ENCODE measurements around the gene GRIN2D. TPM values are rescaled to one million over a fixed set of nuclear protein-coding genes. Genes with fewer than 3 reads are reported as not detected.
A peak's percentile ranks its signal among the peaks of the same experiment; 100 is the strongest.
"Not testable (repeated sequence)": the region's sequence is repeated elsewhere in the genome, so short reads cannot be mapped to it uniquely, and the experiment has no call there.

The GRIN2D gene
- total and polyA plus RNA-seq, 5 experiments from 2014 or later, result 0.08 to 0.11 TPM; not detected in 3

- peaks cover 0 to 21% (median 0%) of the 10 kb centered on the region in 3 donors for H3K36me3 Mint-ChIP-seq
- H3K4me3 Mint-ChIP-seq, result no peak overlapping the region
- DNase-seq (no peak), ATAC-seq (no peak)
- no peak overlapping the region for H3K27ac Mint-ChIP-seq
- POLR2A ChIA-PET, result no interaction called here
- peaks cover 0 to 3% (median 0%) of the 10 kb centered on the region in 4 donors for H3K4me1 Mint-ChIP-seq
- H3K27me3 Mint-ChIP-seq, result no peaks in the 10 kb centered on the region
- no peaks in the 10 kb centered on the region for H3K9me3 Mint-ChIP-seq
Observed at GRCh38 chr19:48378194-48378570, 15.3 kb upstream of the GRIN2D start.

GRCh38 chr19:48379058-48379457, 14.4 kb upstream of the GRIN2D start:
- DNase-seq, result no peak
- no peaks in the 10 kb centered on the region for H3K27me3 Mint-ChIP-seq
- H3K4me1 Mint-ChIP-seq, result peaks cover 0 to 3% (median 0%) of the 10 kb centered on the region in 4 donors
- H3K36me3 Mint-ChIP-seq, result peaks cover 0 to 29% (median 0%) of the 10 kb centered on the region in 3 donors
- POLR2A ChIA-PET, result no interaction called here
- H3K4me3 Mint-ChIP-seq, result no peak overlapping the region
- H3K9me3 Mint-ChIP-seq, result no peaks in the 10 kb centered on the region
- no peak for ATAC-seq
- peak overlapping the region in 2 of 10 donors; percentile 48 to 55 for H3K27ac Mint-ChIP-seq

- H3K27me3 Mint-ChIP-seq, result no peaks in the 10 kb centered on the region
- peaks cover 0 to 3% (median 1%) of the 10 kb centered on the region in 4 donors for H3K4me1 Mint-ChIP-seq
- POLR2A ChIA-PET, result interaction anchor here (1.8 kb wide), 1 partner anchor 10 kb away, joined by 6 read pairs; the partner anchor contains the start of gene KDELR1
Observed at GRCh38 chr19:48381178-48381950, 12.1 kb upstream of the GRIN2D start.

GRCh38 chr19:48382286-48382685, 11.2 kb upstream of the GRIN2D start:
- no peak overlapping the region for H3K4me3 Mint-ChIP-seq
- POLR2A ChIA-PET, result no interaction called here
- no peaks in the 10 kb centered on the region for H3K9me3 Mint-ChIP-seq
- peak overlapping the region in 2 of 10 donors; percentile 16 to 77 for H3K27ac Mint-ChIP-seq
- H3K4me1 Mint-ChIP-seq, result peaks cover 0 to 4% (median 1%) of the 10 kb centered on the region in 4 donors
- DNase-seq, result no peak
- peaks cover 0 to 60% (median 2%) of the 10 kb centered on the region in 3 donors for H3K36me3 Mint-ChIP-seq
- no peaks in the 10 kb centered on the region for H3K27me3 Mint-ChIP-seq
- ATAC-seq, result no peak

More at GRCh38 chr19:48381178-48381950, 12.1 kb upstream of the GRIN2D start:
- Mint-ChIP-seq H3K4me3 (no peak overlapping the region), H3K36me3 (peaks cover 0 to 52% (median 2%) of the 10 kb centered on the region in 3 donors), H3K27ac (peak overlapping the region in 2 of 10 donors; percentile 71 to 73), H3K9me3 (no peaks in the 10 kb centered on the region)
- no peak for ATAC-seq
- DNase-seq, result no peak

- peaks cover 0 to 75% (median 2%) of the 10 kb centered on the region in 3 donors for H3K36me3 Mint-ChIP-seq
- no peaks in the 10 kb centered on the region for H3K27me3 Mint-ChIP-seq
- ATAC-seq, result no peak
- POLR2A ChIA-PET, result interaction anchor here (0.6 kb wide), 1 partner anchor 14 kb away, joined by 3 read pairs; no protein-coding TSS in a partner anchor
- DNase-seq, result no peak
- H3K9me3 Mint-ChIP-seq, result no peaks in the 10 kb centered on the region
- H3K4me1 Mint-ChIP-seq, result peaks cover 7 to 13% (median 10%) of the 10 kb centered on the region in 4 donors
- H3K27ac Mint-ChIP-seq, result peak overlapping the region in 1 of 10 donors; percentile 28
- H3K4me3 Mint-ChIP-seq, result no peak overlapping the region
Observed at GRCh38 chr19:48385461-48386087, 7.9 kb upstream of the GRIN2D start.

- Mint-ChIP-seq H3K4me3 (no peak overlapping the region), H3K27me3 (no peaks in the 10 kb centered on the region), H3K9me3 (no peaks in the 10 kb centered on the region), H3K27ac (no peak overlapping the region), H3K4me1 (peaks cover 11 to 23% (median 15%) of the 10 kb centered on the region in 4 donors), H3K36me3 (peaks cover 0 to 66% (median 2%) of the 10 kb centered on the region in 3 donors)
- no peak for ATAC-seq
- POLR2A ChIA-PET, result interaction anchor here (0.7 kb wide), 1 partner anchor 203 kb away, joined by 5 read pairs; no protein-coding TSS in a partner anchor
- DNase-seq, result no peak
Observed at GRCh38 chr19:48386981-48387380, 6.5 kb upstream of the GRIN2D start.

GRCh38 chr19:48390188-48391099, 3.0 kb upstream of the GRIN2D start:
- peak overlapping the region; percentile 69 to 97 (median 94) for H3K27ac Mint-ChIP-seq
- ATAC-seq, result peak; percentile 55 to 73
- POLR2A ChIA-PET, result interaction anchor here (0.6 to 2.2 kb wide), 10 partner anchors 9 to 420 kb away, joined by 3 to 29 read pairs (median 4); partner anchors contain the start of genes RPL18, SPHK2, SYNGR4 and TMEM143
- peaks cover 6 to 19% (median 10%) of the 10 kb centered on the region in 5 donors for H3K27me3 Mint-ChIP-seq
- peak overlapping the region; percentile 91 to 95 (median 92) for H3K4me3 Mint-ChIP-seq
- H3K4me1 Mint-ChIP-seq, result peaks cover 21 to 51% (median 34%) of the 10 kb centered on the region in 4 donors
- DNase-seq, result peak in 9 of 10 donors; percentile 48 to 65 (median 60)
- peaks cover 0 to 32% (median 2%) of the 10 kb centered on the region in 3 donors for H3K36me3 Mint-ChIP-seq
- no peaks in the 10 kb centered on the region for H3K9me3 Mint-ChIP-seq

- POLR2A ChIA-PET, result interaction anchor here (0.6 to 2.2 kb wide), 12 partner anchors 9 to 1647 kb away, joined by 3 to 29 read pairs (median 4); partner anchors contain the start of genes RPL18, SPHK2, SYNGR4 and TMEM143
- H3K27ac Mint-ChIP-seq, result peak within 1 kb of the TSS; percentile 69 to 97 (median 94)
- ATAC-seq (peak; percentile 75 to 78), DNase-seq (peak; percentile 51 to 88 (median 74))
- peaks cover 24 to 59% (median 34%) of the 10 kb centered on the region in 4 donors for H3K4me1 Mint-ChIP-seq
- peak within 1 kb of the TSS; percentile 91 to 95 (median 92) for H3K4me3 Mint-ChIP-seq
- no peaks in the 10 kb centered on the region for H3K9me3 Mint-ChIP-seq
- H3K27me3 Mint-ChIP-seq, result peaks cover 9 to 28% (median 16%) of the 10 kb centered on the region in 5 donors
- peaks cover 0 to 23% (median 0%) of the 10 kb centered on the region in 3 donors for H3K36me3 Mint-ChIP-seq
Observed at GRCh38 chr19:48391100-48392005, 2.1 kb upstream of the GRIN2D start, which contains the start of gene KDELR1. Gene KDELR1, minus strand, starts transcription at chr19:48391551. Its CDS starts 193 bp downstream, at chr19:48391358.

GRCh38 chr19:48392006-48392344, 1.5 kb upstream of the GRIN2D start:
- H3K27ac Mint-ChIP-seq, result peak overlapping the region in 5 of 10 donors; percentile 15 to 95 (median 94)
- peaks cover 24 to 59% (median 34%) of the 10 kb centered on the region in 4 donors for H3K4me1 Mint-ChIP-seq
- H3K27me3 Mint-ChIP-seq, result peaks cover 9 to 33% (median 16%) of the 10 kb centered on the region in 5 donors
- not testable (repeated sequence) for DNase-seq, ATAC-seq, H3K9me3 Mint-ChIP-seq
- peaks cover 0 to 18% (median 0%) of the 10 kb centered on the region in 3 donors for H3K36me3 Mint-ChIP-seq
- POLR2A ChIA-PET, result interaction anchor here (0.6 to 2.2 kb wide), 7 partner anchors 8 to 1648 kb away, joined by 3 to 29 read pairs (median 5); partner anchors contain the start of genes RPL18, SPHK2, SYNGR4 and TMEM143
- peak overlapping the region in 8 of 10 donors; percentile 91 to 95 (median 92) for H3K4me3 Mint-ChIP-seq

- H3K36me3 Mint-ChIP-seq, result peaks cover 0 to 9% (median 0%) of the 10 kb centered on the region in 3 donors
- H3K4me3 Mint-ChIP-seq, result peak overlapping the region in 6 of 10 donors; percentile 25 to 94 (median 70)
- ATAC-seq (no peak), DNase-seq (no peak)
- POLR2A ChIA-PET, result no interaction called here
- peak overlapping the region in 3 of 10 donors; percentile 19 to 87 (median 19) for H3K27ac Mint-ChIP-seq
- peaks cover 33 to 70% (median 43%) of the 10 kb centered on the region in 4 donors for H3K4me1 Mint-ChIP-seq
- H3K27me3 Mint-ChIP-seq, result peaks cover 9 to 43% (median 26%) of the 10 kb centered on the region in 5 donors
- H3K9me3 Mint-ChIP-seq, result no peaks in the 10 kb centered on the region
Observed at GRCh38 chr19:48392860-48393558, 459 bp upstream of the GRIN2D start.

All from naive thymus-derived CD8-positive, alpha-beta T cell (primary cell).